Lung (tissue), 12 donors: Measurements from ENCODE around the gene MYO18B. TPM values are rescaled to one million over a fixed set of nuclear protein-coding genes. Genes with fewer than 3 reads are reported as not detected.

Experiments used
- ATAC-seq: fragments of 200-7000 bp; cut with Tn5 transposase; one replicate; pipeline ENCODE4 v1.9.1; 2020; ENCODE audit warnings: moderate number of reproducible peaks; ENCODE audit not compliant: insufficient read depth, low FRiP score
- DNase-seq, 3 donors: peaks; one replicate each; pipeline ENCODE4 v3.0.0-alpha.2; 2013 to 2017
- H3K27ac ChIP-seq, 2 donors: one replicate each; pipeline ENCODE4 v1.5.1; 2013; ENCODE audit warnings: mild to moderate bottlenecking in 2 of 2, moderate library complexity in 2 of 2, control low read depth in 1 of 2, inconsistent platforms in 1 of 2, low read depth in 1 of 2, low read length in 1 of 2
- H3K27me3 ChIP-seq, 3 donors: one replicate each; pipeline ENCODE4 v1.5.1; 2013; ENCODE audit warnings: low read length in 2 of 3; ENCODE audit not compliant: control insufficient read depth in 3 of 3, insufficient read depth in 3 of 3
- H3K36me3 ChIP-seq, 4 donors: one replicate each; pipeline ENCODE4 v1.5.1; 2013; ENCODE audit warnings: low read length in 4 of 4, mild to moderate bottlenecking in 1 of 4, moderate library complexity in 1 of 4; ENCODE audit not compliant: control insufficient read depth in 4 of 4, insufficient read depth in 4 of 4
- H3K4me1 ChIP-seq, 5 donors: one replicate each; pipeline ENCODE4 v1.5.1; 2013; ENCODE audit warnings: low read length in 5 of 5, mild to moderate bottlenecking in 2 of 5, moderate library complexity in 1 of 5; ENCODE audit not compliant: control insufficient read depth in 5 of 5, insufficient read depth in 5 of 5
- H3K4me3 ChIP-seq: one replicate; pipeline ENCODE4 v1.5.1; 2013; ENCODE audit warnings: mild to moderate bottlenecking, control low read depth, moderate library complexity
- H3K9ac ChIP-seq, 2 donors: one replicate each; pipeline ENCODE4 v1.5.1; 2013; ENCODE audit warnings: low read length in 2 of 2, control low read depth in 1 of 2; ENCODE audit not compliant: insufficient read depth in 1 of 2
- H3K9me3 ChIP-seq, 4 donors: one replicate each; pipeline ENCODE4 v1.5.1; 2013; ENCODE audit warnings: low read length in 3 of 4, mild to moderate bottlenecking in 1 of 4, moderate library complexity in 1 of 4; ENCODE audit not compliant: control insufficient read depth in 4 of 4, insufficient read depth in 3 of 4
- CTCF ChIP-seq: IDR thresholded peaks from 2 replicates; pipeline ENCODE4 v1.5.1; 2012; ENCODE audit warnings: mild to moderate bottlenecking; ENCODE audit errors: control extremely low read depth, extremely low read depth
- WGBS, 2 donors: extraction: QIAGEN DNeasy Blood & Tissue Kit; methylation state at CpG; one replicate each; pipeline ENCODE4 v1.1.7; 2013; 5-methylcytosine and 5-hydroxymethylcytosine counted together
- polyA plus RNA-seq, 2 donors: library from polyadenylated mRNA; stranded (reverse); fragments of 200-250 nt; gene quantifications; one replicate each; pipeline ENCODE4 v1.2.1, GENCODE V29; 2013
- total RNA-seq, 2 donors: library from RNA; depleted of rRNA in 1 of 2; stranded (reverse); fragments of >200 nt in 1 of 2; gene quantifications; one replicate each; pipeline ENCODE4 v1.2.1, GENCODE V29; 2014 to 2021
- donor health status: control.
- donor health status: control.
- donor health status: Bipolar disorder and iron deficiency.
- donor health status: healthy.
- donor health status: DM: yes; HTN: yes; CAD: no.

Gene MYO18B
- total and polyA plus RNA-seq, 4 donors: 0.02 to 0.71 (median 0.07) TPM

DNA sequence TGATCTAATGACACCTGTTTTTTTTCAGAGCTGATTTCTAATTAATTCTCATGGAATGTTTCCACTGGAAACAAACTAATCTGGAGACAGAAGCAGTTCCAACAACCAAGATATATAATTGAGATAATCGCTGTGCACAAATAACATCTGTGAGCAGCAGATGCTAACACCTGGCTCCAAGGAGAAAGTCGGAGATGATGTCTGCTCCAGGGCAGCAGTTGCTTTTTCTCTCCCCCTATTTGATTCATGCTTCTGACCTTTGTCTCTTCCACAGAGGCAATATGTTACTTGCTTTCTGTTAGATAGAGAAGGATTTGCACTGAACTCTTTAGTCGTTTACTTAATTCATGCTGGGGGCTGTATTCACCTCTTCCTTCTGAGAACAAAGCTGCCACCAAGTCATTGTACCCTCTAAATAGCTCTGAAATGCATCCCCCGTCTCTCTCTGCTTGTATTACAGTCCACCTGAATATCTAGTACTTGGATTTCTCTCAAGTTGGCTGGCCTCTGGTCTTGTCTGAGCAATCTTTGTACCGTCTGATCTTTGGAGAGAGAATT lies 187.4 kb downstream of the MYO18B start:
- 61 to 71% methylated on average over 5 of the region's 5 CpGs for WGBS, 2 donors
- H3K27ac ChIP-seq: no peak overlapping the region
- peaks cover 0 to 3% (median 0%) of the 10 kb centered on the region in 4 donors for H3K36me3 ChIP-seq
- H3K9ac ChIP-seq: no peak overlapping the region
- ATAC-seq (no peak), DNase-seq (no peak)
- no peaks in the 10 kb centered on the region for H3K4me1 ChIP-seq
- TF ChIP-seq CTCF: no peak
- H3K27me3 ChIP-seq: peaks cover 0 to 8% (median 6%) of the 10 kb centered on the region in 3 donors
- H3K4me3 ChIP-seq: no peak overlapping the region
- H3K9me3 ChIP-seq: peaks cover 0 to 2% (median 0%) of the 10 kb centered on the region in 4 donors

DNA sequence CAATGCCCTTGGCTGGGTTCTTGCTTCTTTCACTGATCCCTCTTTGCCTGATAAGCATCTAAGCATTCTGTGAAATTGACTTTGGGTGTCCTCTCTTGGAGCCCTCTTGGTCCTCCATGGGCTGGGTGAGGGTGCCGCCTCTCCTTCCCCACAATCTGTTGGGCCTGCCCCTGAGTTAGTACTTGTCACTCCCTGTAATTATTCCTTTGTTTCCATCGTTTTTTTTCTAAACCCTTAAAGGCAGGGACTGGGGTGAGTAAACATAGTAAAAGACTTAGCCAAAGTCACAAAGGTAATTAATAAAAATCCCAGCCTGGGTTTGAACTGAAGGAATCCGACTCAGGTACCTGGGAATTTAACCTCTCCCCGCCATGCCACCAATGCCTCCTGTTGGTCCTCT lies 188.1 kb downstream of the MYO18B start:
- 62 to 66% methylated on average over 4 of the region's 4 CpGs for WGBS, 2 donors
- Histone ChIP-seq H3K9ac (no peak overlapping the region), H3K27me3 (peaks cover 0 to 9% (median 4%) of the 10 kb centered on the region in 3 donors), H3K9me3 (peaks cover 0 to 2% (median 0%) of the 10 kb centered on the region in 4 donors), H3K36me3 (peaks cover 0 to 3% (median 0%) of the 10 kb centered on the region in 4 donors), H3K4me3 (no peak overlapping the region), H3K27ac (no peak overlapping the region), H3K4me1 (no peaks in the 10 kb centered on the region)
- no peak for TF ChIP-seq CTCF
- DNase-seq (no peak), ATAC-seq (no peak)

DNA sequence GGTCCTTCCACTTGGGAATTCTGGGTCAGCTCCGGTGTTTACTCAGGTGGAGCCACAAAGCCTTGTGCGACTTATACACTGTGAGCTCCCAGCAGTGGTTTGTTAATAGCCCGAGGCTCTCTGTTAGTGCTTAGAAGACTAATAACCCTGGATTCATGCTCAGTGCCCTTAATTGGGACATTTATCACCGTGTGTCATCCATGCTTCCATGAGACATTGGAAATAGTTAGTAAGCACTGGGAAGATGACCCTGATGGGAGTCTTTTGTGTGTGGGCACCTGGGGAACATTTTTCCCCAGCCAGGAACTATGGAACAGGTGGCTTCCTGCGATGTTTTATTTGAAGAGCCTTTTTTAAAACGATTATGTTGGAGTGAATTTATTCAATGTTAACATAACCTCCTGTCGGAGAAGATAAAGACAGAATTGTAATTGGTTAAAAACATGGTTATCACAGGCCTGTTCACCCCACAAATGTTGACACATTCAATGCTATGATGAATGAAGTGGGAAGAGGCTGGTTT lies 188.9 kb downstream of the MYO18B start:
- peaks cover 0 to 3% (median 0%) of the 10 kb centered on the region in 4 donors for H3K36me3 ChIP-seq
- no peak overlapping the region for H3K9ac ChIP-seq
- no peak for TF ChIP-seq CTCF
- ATAC-seq (no peak), DNase-seq (no peak)
- peaks cover 0 to 5% (median 0%) of the 10 kb centered on the region in 4 donors for H3K9me3 ChIP-seq
- H3K4me1 ChIP-seq: no peaks in the 10 kb centered on the region
- peaks cover 0 to 10% (median 4%) of the 10 kb centered on the region in 3 donors for H3K27me3 ChIP-seq
- H3K4me3 ChIP-seq: no peak overlapping the region
- 57 to 74% methylated on average over 7 of the region's 7 CpGs for WGBS, 2 donors
- H3K27ac ChIP-seq: no peak overlapping the region
